ELF-1 (cell line): ENCODE results near the gene NKAIN2.
A peak's percentile ranks its signal among the peaks of the same experiment; 100 is the strongest.
"Not testable (repeated sequence)": the region's sequence is repeated elsewhere in the genome, so short reads cannot be mapped to it uniquely, and the experiment has no call there.

Experiments used
- DNase-seq: peaks from one replicate; pipeline ENCODE4 v3.0.0-alpha.2; 2016; ENCODE audit warnings: low read depth, low spot score

The NKAIN2 gene

GRCh38 chr6:124078169-124078568 is 274.5 kb downstream of the NKAIN2 start:
- no peak for DNase-seq

- no peak for DNase-seq
Observed at GRCh38 chr6:124080483-124080882, 276.8 kb downstream of the NKAIN2 start.

- DNase-seq = no peak
Observed at GRCh38 chr6:124090491-124090890, 286.8 kb downstream of the NKAIN2 start.

- DNase-seq = no peak
Observed at GRCh38 chr6:124099520-124099919, 295.9 kb downstream of the NKAIN2 start.

GRCh38 chr6:124110514-124110913 is 306.8 kb downstream of the NKAIN2 start:
- DNase-seq = no peak

- no peak for DNase-seq
Observed at GRCh38 chr6:124119596-124119995, 315.9 kb downstream of the NKAIN2 start.

GRCh38 chr6:124123617-124124209 is 320.0 kb downstream of the NKAIN2 start:
- no peak for DNase-seq

GRCh38 chr6:124131259-124131658 is 327.6 kb downstream of the NKAIN2 start:
- no peak for DNase-seq

- DNase-seq = peak; percentile 3
Observed at GRCh38 chr6:124131779-124132178, 328.1 kb downstream of the NKAIN2 start.

GRCh38 chr6:124132256-124132655 is 328.6 kb downstream of the NKAIN2 start:
- DNase-seq = no peak

GRCh38 chr6:124142852-124143251 is 339.2 kb downstream of the NKAIN2 start:
- DNase-seq = no peak

GRCh38 chr6:124143435-124143834 is 339.8 kb downstream of the NKAIN2 start:
- DNase-seq = no peak

- DNase-seq = no peak
Observed at GRCh38 chr6:124147621-124148020, 344.0 kb downstream of the NKAIN2 start.

- DNase-seq = no peak
Observed at GRCh38 chr6:124148236-124148957, 344.7 kb downstream of the NKAIN2 start.

- DNase-seq = no peak
Observed at GRCh38 chr6:124149646-124150045, 346.0 kb downstream of the NKAIN2 start.

- DNase-seq = no peak
Observed at GRCh38 chr6:124158024-124158423, 354.4 kb downstream of the NKAIN2 start.

- DNase-seq = no peak
Observed at GRCh38 chr6:124163676-124164075, 360.0 kb downstream of the NKAIN2 start.

- no peak for DNase-seq
Observed at GRCh38 chr6:124164343-124164742, 360.7 kb downstream of the NKAIN2 start.

- DNase-seq = not testable (repeated sequence)
Observed at GRCh38 chr6:124167249-124167648, 363.6 kb downstream of the NKAIN2 start.

GRCh38 chr6:124190256-124190655 is 386.6 kb downstream of the NKAIN2 start:
- no peak for DNase-seq

GRCh38 chr6:124193132-124193531 is 389.5 kb downstream of the NKAIN2 start:
- no peak for DNase-seq

GRCh38 chr6:124197148-124197547 is 393.5 kb downstream of the NKAIN2 start:
- no peak for DNase-seq

GRCh38 chr6:124199286-124199685 is 395.6 kb downstream of the NKAIN2 start:
- no peak for DNase-seq
